B cell (primary cell): ENCODE data around the gene QPCT. TPM values are rescaled to one million over a fixed set of nuclear protein-coding genes. Genes with fewer than 3 reads are reported as not detected.

Experiments used
- ATAC-seq: fragments of 200-7000 bp; cut with Tn5 transposase; one replicate; pipeline ENCODE4 v1.10.0; 2021; ENCODE audit warnings: low read depth, mild to moderate bottlenecking, moderate number of reproducible peaks, moderate library complexity
- CTCF ChIA-PET: fragments of 350-600 bp; sonication (Branson Sonifier 250); formaldehyde crosslinking; loops from one replicate; lab custom pipeline; 2021; ENCODE audit warnings: antibody characterized with exemption, inconsistent platforms; lab: Charles Lee
- POLR2A ChIA-PET: fragments of 350-600 bp; sonication (Branson Sonifier 250); formaldehyde crosslinking; loops from one replicate; lab custom pipeline; 2021; ENCODE audit warnings: antibody characterized with exemption; lab: Charles Lee
- DNase-seq: peaks from one replicate; pipeline ENCODE4 v3.0.0; 2013
- H2AFZ ChIP-seq: 2 replicates; pipeline ENCODE4 v1.6.1; 2012; ENCODE audit warnings: mild to moderate bottlenecking, low read depth, low read length; ENCODE audit not compliant: insufficient read depth, poor library complexity, severe bottlenecking
- H3K27ac ChIP-seq, 2 donors: 1 replicate in 1 of 2; 2 replicates in 1 of 2; pipeline ENCODE4 v1.5.1; 2012 to 2013; ENCODE audit warnings: low read length in 2 of 2, mild to moderate bottlenecking in 2 of 2, moderate library complexity in 1 of 2
- H3K27me3 ChIP-seq, 4 experiments: fragments of 200-600 bp in 1 of 4; sonication (generic) in 1 of 4; replicated peaks in 1 of 4; 1 replicate in 2 of 4; 2 replicates in 2 of 4; pipeline versions ENCODE4 v1.6.1 to v1.7.0; 2013 to 2016; ENCODE audit warnings: low read length in 3 of 4, mild to moderate bottlenecking in 2 of 4, mixed read lengths in 1 of 4, moderate library complexity in 1 of 4; ENCODE audit not compliant: insufficient read depth in 4 of 4, control insufficient read depth in 3 of 4; ENCODE audit errors: control extremely low read depth in 1 of 4
- H3K36me3 ChIP-seq, 2 experiments: replicated peaks in 1 of 2; 1 replicate in 1 of 2; 2 replicates in 1 of 2; pipeline versions ENCODE4 v1.6.1 to v1.7.1; 2013; ENCODE audit warnings: low read length in 1 of 2; ENCODE audit not compliant: insufficient read depth in 2 of 2, control insufficient read depth in 1 of 2; ENCODE audit errors: control extremely low read depth in 1 of 2, extremely low read depth in 1 of 2
- H3K4me1 ChIP-seq, 2 donors: fragments of 200-600 bp in 1 of 2; sonication (generic) in 1 of 2; 1 replicate in 1 of 2; 2 replicates in 1 of 2; pipeline versions ENCODE4 v1.5.1 to v1.6.1; 2013 to 2017; ENCODE audit warnings: low read length in 2 of 2; ENCODE audit not compliant: control insufficient read depth in 2 of 2, insufficient read depth in 2 of 2
- H3K4me2 ChIP-seq: replicated peaks from 2 replicates; pipeline ENCODE3; 2012; ENCODE audit warnings: mild to moderate bottlenecking, low read depth, low read length; ENCODE audit not compliant: poor library complexity, severe bottlenecking
- H3K4me3 ChIP-seq, 5 experiments: fragments of 200-600 bp in 1 of 5; sonication (generic) in 1 of 5; 1 replicate in 3 of 5; 2 replicates in 2 of 5; pipeline versions ENCODE4 v1.5.1 to v1.7.0; 2011 to 2016; ENCODE audit warnings: low read length in 4 of 5, mild to moderate bottlenecking in 4 of 5, low read depth in 2 of 5, control low read depth in 1 of 5, moderate library complexity in 1 of 5; ENCODE audit not compliant: insufficient read depth in 1 of 5; ENCODE audit errors: control extremely low read depth in 1 of 5, extremely low read depth in 1 of 5
- H3K79me2 ChIP-seq: fragments of 200-600 bp; sonication (generic); one replicate; pipeline ENCODE4 v1.6.0; 2016; ENCODE audit warnings: low read length; ENCODE audit not compliant: control insufficient read depth, insufficient read depth
- H3K9ac ChIP-seq: fragments of 200-600 bp; sonication (generic); 2 replicates; pipeline ENCODE4 v1.6.1; 2017; ENCODE audit warnings: mild to moderate bottlenecking, low read length, moderate library complexity
- H3K9me3 ChIP-seq, 3 donors: one replicate each; pipeline versions ENCODE4 v1.6.1 to v1.7.1; 2013; ENCODE audit warnings: low read length in 2 of 3; ENCODE audit not compliant: control insufficient read depth in 2 of 3, insufficient read depth in 1 of 3; ENCODE audit errors: control extremely low read depth in 1 of 3
- H4K20me1 ChIP-seq: 2 replicates; pipeline ENCODE4 v1.6.0; 2012; ENCODE audit warnings: mild to moderate bottlenecking, low read length; ENCODE audit not compliant: insufficient read depth, control insufficient read depth, poor library complexity, severe bottlenecking
- H3K27ac Mint-ChIP-seq: one replicate; pipeline ENCODE4 v1.8.0; 2021; ENCODE audit warnings: mixed read lengths
- H3K27me3 Mint-ChIP-seq: one replicate; pipeline ENCODE4 v1.8.0; 2021; ENCODE audit warnings: mixed read lengths
- H3K4me1 Mint-ChIP-seq: one replicate; pipeline ENCODE4 v1.8.0; 2021; ENCODE audit warnings: mixed read lengths
- H3K4me3 Mint-ChIP-seq: one replicate; pipeline ENCODE4 v1.8.0; 2021; ENCODE audit warnings: mixed read lengths
- H3K9me3 Mint-ChIP-seq: one replicate; pipeline ENCODE4 v1.8.0; 2022; ENCODE audit warnings: mixed read lengths; ENCODE audit not compliant: insufficient read depth
- CTCF ChIP-seq: fragments of 200-600 bp; IDR thresholded peaks from one replicate; pipeline ENCODE4 v1.8.0; 2022; ENCODE audit warnings: antibody characterized with exemption, mild to moderate bottlenecking
- EZH2 ChIP-seq: IDR thresholded peaks from 2 replicates; pipeline ENCODE4 v1.6.1; 2012; ENCODE audit warnings: borderline replicate concordance, low read depth, mild to moderate bottlenecking, moderate library complexity, low read length; ENCODE audit not compliant: insufficient read depth, poor library complexity, severe bottlenecking
- WGBS: methylation state at CpG from one replicate; pipeline ENCODE4 v1.1.5; 2013; ENCODE audit warnings: missing lambda C conversion rate; ENCODE audit not compliant: insufficient coverage; 5-methylcytosine and 5-hydroxymethylcytosine counted together
- intact Hi-C: fragments of 100-400 bp; cut with micrococcal nuclease; formaldehyde crosslinking; loops from one replicate; pipeline ENCODE4 v1.10.0; 2022
- polyA plus RNA-seq: library from polyadenylated mRNA; depleted of rRNA; stranded (reverse); fragments of >200 nt; gene quantifications from 2 replicates; pipeline ENCODE4 v1.2.3, GENCODE V29; 2012
- total RNA-seq, 2 donors: library from RNA; stranded (reverse); fragments of 120-200 nt in 1 of 2; gene quantifications; 1 replicate in 1 of 2; 2 replicates in 1 of 2; pipeline versions ENCODE4 v1.2.3 to v1.2.4, GENCODE V29; 2013 to 2022

QPCT gene
- total and polyA plus RNA-seq, 2 donors (not counting 1 experiment from before 2014, with no cell fraction given), result 0.48 to 2.1 TPM

GRCh38 chr2:37375741-37376288, 31.4 kb downstream of the QPCT start:
- Histone ChIP-seq H3K27me3 (no peaks in the 10 kb centered on the region), H3K9ac (peak overlapping the region; percentile 50), H3K4me1 (peaks cover 41 to 44% of the 10 kb centered on the region in 2 donors), H3K4me3 (peak overlapping the region in 3 of 5 experiments; percentile 22 to 36 (median 28)), H4K20me1 (no peaks in the 10 kb centered on the region), H2AFZ (peak overlapping the region; percentile 57), H3K9me3 (no peaks in the 10 kb centered on the region), H3K36me3 (no peaks in the 10 kb centered on the region), H3K4me2 (peak overlapping the region; percentile 71), H3K27ac (peak overlapping the region; percentile 72 to 74), H3K79me2 (no peaks in the 10 kb centered on the region)
- ATAC-seq (peak; percentile 7), DNase-seq (no peak)
- peak overlapping the region; percentile 83 for H3K4me3 Mint-ChIP-seq
- intact Hi-C loops, result loop anchor here (1.0 to 5.0 kb wide), 4 partner anchors 14 to 294 kb away; partner anchors contain the start of genes GPATCH11, HEATR5B and QPCT
- no peaks in the 10 kb centered on the region for H3K9me3 Mint-ChIP-seq
- peak overlapping the region; percentile 90 for H3K27ac Mint-ChIP-seq
- 52% methylated on average over 6 of the region's 8 CpGs for WGBS
- peaks cover 43% of the 10 kb centered on the region for H3K4me1 Mint-ChIP-seq
- CTCF ChIA-PET, result interaction anchor here (0.6 to 4.4 kb wide), 6 partner anchors 15 to 502 kb away, joined by 3 to 24 read pairs (median 10); no protein-coding TSS in a partner anchor
- TF ChIP-seq CTCF, result no peak
- no peak for TF ChIP-seq EZH2
- no peaks in the 10 kb centered on the region for H3K27me3 Mint-ChIP-seq
- POLR2A ChIA-PET, result interaction anchor here (1.2 to 3.2 kb wide), 3 partner anchors 15 to 52 kb away, joined by 4 to 16 read pairs (median 6); partner anchors contain the start of gene PRKD3
